Measurements from ENCODE around the gene FAM168A.

The FAM168A gene

GRCh38 chr11:73556966-73557365 is 40.9 kb downstream of the FAM168A start:
- DNase-seq (ENCODE audit: low read depth, low spot score), result no peak

GRCh38 chr11:73555615-73556014 is 42.3 kb downstream of the FAM168A start:
- DNase-seq (ENCODE audit: low read depth, low spot score), result no peak

GRCh38 chr11:73554671-73555320 is 43.1 kb downstream of the FAM168A start:
- no peak for DNase-seq (ENCODE audit: low read depth, low spot score)

- DNase-seq (ENCODE audit: low read depth, low spot score), result no peak
Measured at GRCh38 chr11:73553266-73553665, 44.6 kb downstream of the FAM168A start.

GRCh38 chr11:73551677-73552076 is 46.2 kb downstream of the FAM168A start:
- DNase-seq (ENCODE audit: low read depth, low spot score), result no peak

- no peak for DNase-seq (ENCODE audit: low read depth, low spot score)
Measured at GRCh38 chr11:73549376-73549775, 48.5 kb downstream of the FAM168A start.

GRCh38 chr11:73547706-73548595 is 50.0 kb downstream of the FAM168A start:
- no peak for DNase-seq (ENCODE audit: low read depth, low spot score)

GRCh38 chr11:73542175-73542574 is 55.7 kb downstream of the FAM168A start:
- no peak for DNase-seq (ENCODE audit: low read depth, low spot score)

GRCh38 chr11:73539506-73540084 is 58.3 kb downstream of the FAM168A start:
- DNase-seq (ENCODE audit: low read depth, low spot score), result no peak

- no peak for DNase-seq (ENCODE audit: low read depth, low spot score)
Measured at GRCh38 chr11:73538381-73538872, 59.5 kb downstream of the FAM168A start.

GRCh38 chr11:73537969-73538368 is 59.9 kb downstream of the FAM168A start:
- DNase-seq (ENCODE audit: low read depth, low spot score), result no peak

GRCh38 chr11:73536961-73537360 is 61.0 kb downstream of the FAM168A start:
- no peak for DNase-seq (ENCODE audit: low read depth, low spot score)

- no peak for DNase-seq (ENCODE audit: low read depth, low spot score)
Measured at GRCh38 chr11:73532310-73532709, 65.6 kb downstream of the FAM168A start.

- no peak for DNase-seq (ENCODE audit: low read depth, low spot score)
Measured at GRCh38 chr11:73531386-73531785, 66.5 kb downstream of the FAM168A start.

GRCh38 chr11:73530109-73530508 is 67.8 kb downstream of the FAM168A start:
- no peak for DNase-seq (ENCODE audit: low read depth, low spot score)

- DNase-seq (ENCODE audit: low read depth, low spot score), result no peak
Measured at GRCh38 chr11:73529204-73529530, 68.7 kb downstream of the FAM168A start.

GRCh38 chr11:73528483-73529203 is 69.3 kb downstream of the FAM168A start:
- no peak for DNase-seq (ENCODE audit: low read depth, low spot score)

- no peak for DNase-seq (ENCODE audit: low read depth, low spot score)
Measured at GRCh38 chr11:73528013-73528412, 69.9 kb downstream of the FAM168A start.

- no peak for DNase-seq (ENCODE audit: low read depth, low spot score)
Measured at GRCh38 chr11:73525611-73526010, 72.3 kb downstream of the FAM168A start.

GRCh38 chr11:73524774-73525173 is 73.1 kb downstream of the FAM168A start:
- no peak for DNase-seq (ENCODE audit: low read depth, low spot score)

- no peak for DNase-seq (ENCODE audit: low read depth, low spot score)
Measured at GRCh38 chr11:73521621-73522020, 76.3 kb downstream of the FAM168A start.
